WTC11 (cell line): ENCODE results near the gene GLS. TPM values are rescaled to one million over a fixed set of nuclear protein-coding genes. Genes with fewer than 3 reads are reported as not detected.

Source experiments
- ATAC-seq: fragments of 200-7000 bp; cut with Tn5 transposase; 2 replicates; pipeline ENCODE4 v1.10.0; 2021; ENCODE audit warnings: mild to moderate bottlenecking, moderate library complexity
- CTCF ChIA-PET: fragments of 300-600 bp; sonication (Branson Sonifier 250); formaldehyde crosslinking; loops from one replicate; lab custom pipeline; 2021; ENCODE audit warnings: antibody characterized with exemption; lab: Charles Lee
- POLR2A ChIA-PET: fragments of 350-600 bp; sonication (Branson Sonifier 250); formaldehyde crosslinking; loops from one replicate; lab custom pipeline; 2021; ENCODE audit warnings: antibody characterized with exemption; lab: Charles Lee
- DNase-seq: peaks from one replicate; pipeline ENCODE4 v3.0.0; 2021; ENCODE audit warnings: low spot score
- H3K27ac Mint-ChIP-seq: 2 replicates; pipeline ENCODE4 v1.8.0; 2021; ENCODE audit warnings: mixed read lengths
- H3K27me3 Mint-ChIP-seq: 2 replicates; pipeline ENCODE4 v1.8.0; 2021; ENCODE audit warnings: low read depth, mild to moderate bottlenecking, moderate library complexity, mixed read lengths
- H3K36me3 Mint-ChIP-seq: 2 replicates; pipeline ENCODE4 v1.8.0; 2021; ENCODE audit warnings: mixed read lengths
- H3K4me1 Mint-ChIP-seq: 2 replicates; pipeline ENCODE4 v1.8.0; 2022; ENCODE audit warnings: mixed read lengths
- H3K4me3 Mint-ChIP-seq: 2 replicates; pipeline ENCODE4 v1.8.0; 2021; ENCODE audit warnings: mild to moderate bottlenecking, moderate library complexity, mixed read lengths
- H3K9me3 Mint-ChIP-seq: 2 replicates; pipeline ENCODE4 v1.8.0; 2021; ENCODE audit warnings: mixed read lengths
- AR ChIP-seq: fragments of 250-450 bp; sonication (Bioruptor Pico); IDR thresholded peaks from 2 replicates; pipeline ENCODE4 v1.9.0; 2021; ENCODE audit warnings: mild to moderate bottlenecking
- E2F1 ChIP-seq: sonication (generic); formaldehyde crosslinking; IDR thresholded peaks from 2 replicates; pipeline ENCODE4 v1.8.0; 2022; ENCODE audit warnings: mild to moderate bottlenecking, missing genetic modification reagents
- EMX1 ChIP-seq: fragments of 250-450 bp; sonication (Bioruptor Pico); IDR thresholded peaks from 2 replicates; pipeline ENCODE4 v1.8.0; 2021; ENCODE audit warnings: mild to moderate bottlenecking
- FOXP1 ChIP-seq: sonication (generic); formaldehyde crosslinking; IDR thresholded peaks from 2 replicates; pipeline ENCODE4 v1.8.0; 2022; ENCODE audit warnings: missing genetic modification reagents, mild to moderate bottlenecking, moderate library complexity, borderline replicate concordance
- GTF2I ChIP-seq: fragments of 250-450 bp; sonication (Bioruptor Pico); conservative IDR thresholded peaks from 2 replicates; pipeline ENCODE4 v1.4.0; 2021; ENCODE audit warnings: mild to moderate bottlenecking
- MXD4 ChIP-seq: fragments of 250-450 bp; sonication (Bioruptor Pico); IDR thresholded peaks from 2 replicates; pipeline ENCODE4 v1.8.0; 2021; ENCODE audit warnings: mild to moderate bottlenecking, moderate library complexity, borderline replicate concordance
- NR1H2 ChIP-seq: sonication (generic); formaldehyde crosslinking; IDR thresholded peaks from 2 replicates; pipeline ENCODE4 v1.9.0; 2021; ENCODE audit warnings: mild to moderate bottlenecking, moderate library complexity, missing genetic modification reagents
- NR3C1 ChIP-seq: sonication (generic); formaldehyde crosslinking; conservative IDR thresholded peaks from 2 replicates; pipeline ENCODE4 v1.8.1; 2023; ENCODE audit warnings: low read depth, mild to moderate bottlenecking, missing genetic modification reagents
- RELA ChIP-seq: sonication (generic); formaldehyde crosslinking; IDR thresholded peaks from 2 replicates; pipeline ENCODE4 v1.8.1; 2022; ENCODE audit warnings: missing genetic modification reagents, mild to moderate bottlenecking, borderline replicate concordance
- SMAD4 ChIP-seq: sonication (generic); formaldehyde crosslinking; IDR thresholded peaks from 2 replicates; pipeline ENCODE4 v1.8.0; 2022; ENCODE audit warnings: mild to moderate bottlenecking, missing genetic modification reagents
- SP1 ChIP-seq: sonication (generic); formaldehyde crosslinking; conservative IDR thresholded peaks from 2 replicates; pipeline ENCODE4 v1.8.1; 2022; ENCODE audit warnings: missing genetic modification reagents
- TCF7 ChIP-seq: sonication (generic); formaldehyde crosslinking; IDR thresholded peaks from 2 replicates; pipeline ENCODE4 v1.8.0; 2022; ENCODE audit warnings: mild to moderate bottlenecking, low read depth, missing genetic modification reagents, moderate library complexity
- TP53 ChIP-seq: sonication (generic); formaldehyde crosslinking; IDR thresholded peaks from 2 replicates; pipeline ENCODE4 v1.8.1; 2023; ENCODE audit warnings: mild to moderate bottlenecking, missing genetic modification reagents
- ZBTB43 ChIP-seq: sonication (generic); formaldehyde crosslinking; IDR thresholded peaks from 2 replicates; pipeline ENCODE4 v1.8.1; 2023; ENCODE audit warnings: mild to moderate bottlenecking, missing genetic modification reagents
- ZNF317 ChIP-seq: sonication (generic); formaldehyde crosslinking; IDR thresholded peaks from 2 replicates; pipeline ENCODE4 v1.8.1; 2023; ENCODE audit warnings: low read depth, mild to moderate bottlenecking, moderate library complexity, missing genetic modification reagents, borderline replicate concordance
- ZNF416 ChIP-seq: fragments of 250-450 bp; sonication (Bioruptor Pico); IDR thresholded peaks from 2 replicates; pipeline ENCODE4 v1.9.0; 2021; ENCODE audit warnings: mild to moderate bottlenecking, inconsistent platforms
- ZNF671 ChIP-seq: fragments of 250-450 bp; sonication (Bioruptor Pico); IDR thresholded peaks from 2 replicates; pipeline ENCODE4 v1.8.0; 2021; ENCODE audit warnings: mild to moderate bottlenecking
- ZSCAN18 ChIP-seq: fragments of 250-450 bp; sonication (Bioruptor Pico); IDR thresholded peaks from 2 replicates; pipeline ENCODE4 v2.1.2; 2022; ENCODE audit warnings: mild to moderate bottlenecking, moderate library complexity
- total RNA-seq: library from RNA; stranded (reverse); gene quantifications from 3 replicates; pipeline ENCODE4 v1.2.3, GENCODE V29; 2021
- TF ChIP-seq, protein P1 (sequence below): sonication (generic); formaldehyde crosslinking; IDR thresholded peaks from 2 replicates; pipeline ENCODE4 v1.8.0; 2023; ENCODE audit warnings: mild to moderate bottlenecking, missing genetic modification reagents
- TF ChIP-seq, protein P2 (sequence below): sonication (generic); formaldehyde crosslinking; IDR thresholded peaks from 2 replicates; pipeline ENCODE4 v1.8.1; 2023; ENCODE audit warnings: mild to moderate bottlenecking, missing genetic modification reagents
- TF ChIP-seq, protein P3 (sequence below): sonication (generic); formaldehyde crosslinking; IDR thresholded peaks from 2 replicates; pipeline ENCODE4 v1.8.1; 2022; ENCODE audit warnings: low read depth, missing genetic modification reagents, borderline replicate concordance
- TF ChIP-seq, protein P4 (sequence below): sonication (generic); formaldehyde crosslinking; IDR thresholded peaks from 2 replicates; pipeline ENCODE4 v1.8.1; 2022; ENCODE audit warnings: low read depth, mild to moderate bottlenecking, moderate library complexity, missing genetic modification reagents, borderline replicate concordance

GLS gene
- total RNA-seq, 1 experiment from 2014 or later = 115 TPM

- TF ChIP-seq, protein P1, sequence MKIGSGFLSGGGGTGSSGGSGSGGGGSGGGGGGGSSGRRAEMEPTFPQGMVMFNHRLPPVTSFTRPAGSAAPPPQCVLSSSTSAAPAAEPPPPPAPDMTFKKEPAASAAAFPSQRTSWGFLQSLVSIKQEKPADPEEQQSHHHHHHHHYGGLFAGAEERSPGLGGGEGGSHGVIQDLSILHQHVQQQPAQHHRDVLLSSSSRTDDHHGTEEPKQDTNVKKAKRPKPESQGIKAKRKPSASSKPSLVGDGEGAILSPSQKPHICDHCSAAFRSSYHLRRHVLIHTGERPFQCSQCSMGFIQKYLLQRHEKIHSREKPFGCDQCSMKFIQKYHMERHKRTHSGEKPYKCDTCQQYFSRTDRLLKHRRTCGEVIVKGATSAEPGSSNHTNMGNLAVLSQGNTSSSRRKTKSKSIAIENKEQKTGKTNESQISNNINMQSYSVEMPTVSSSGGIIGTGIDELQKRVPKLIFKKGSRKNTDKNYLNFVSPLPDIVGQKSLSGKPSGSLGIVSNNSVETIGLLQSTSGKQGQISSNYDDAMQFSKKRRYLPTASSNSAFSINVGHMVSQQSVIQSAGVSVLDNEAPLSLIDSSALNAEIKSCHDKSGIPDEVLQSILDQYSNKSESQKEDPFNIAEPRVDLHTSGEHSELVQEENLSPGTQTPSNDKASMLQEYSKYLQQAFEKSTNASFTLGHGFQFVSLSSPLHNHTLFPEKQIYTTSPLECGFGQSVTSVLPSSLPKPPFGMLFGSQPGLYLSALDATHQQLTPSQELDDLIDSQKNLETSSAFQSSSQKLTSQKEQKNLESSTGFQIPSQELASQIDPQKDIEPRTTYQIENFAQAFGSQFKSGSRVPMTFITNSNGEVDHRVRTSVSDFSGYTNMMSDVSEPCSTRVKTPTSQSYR = no peak
- TF ChIP-seq NR3C1 (CRISPR knock-in tag) (no peak), SP1 (no peak), NR1H2 (no peak), TCF7 (CRISPR knock-in tag) (no peak), ZNF416 (CRISPR knock-in tag) (no peak), ZNF671 (CRISPR knock-in tag) (no peak), TP53 (CRISPR knock-in tag) (no peak), ZNF317 (CRISPR knock-in tag) (no peak), FOXP1 (CRISPR knock-in tag) (no peak), GTF2I (CRISPR knock-in tag) (no peak), MXD4 (CRISPR knock-in tag) (no peak), ZSCAN18 (CRISPR knock-in tag) (no peak)
These were observed 131.7 kb downstream of the GLS start (continued) for GRCh38 chr2:191012346-191012745.

GRCh38 chr2:191012845-191013681 is 132.4 kb downstream of the GLS start:
- Mint-ChIP-seq H3K27ac (no peak overlapping the region), H3K9me3 (no peaks in the 10 kb centered on the region; the same call in 1 of the 2 replicates), H3K36me3 (peaks cover 13% of the 10 kb centered on the region), H3K4me1 (no peaks in the 10 kb centered on the region), H3K4me3 (no peak overlapping the region), H3K27me3 (no peaks in the 10 kb centered on the region; the same call in 1 of the 2 replicates)
- CTCF ChIA-PET = interaction anchor here (0.9 to 1.3 kb wide), 3 partner anchors 29 to 137 kb away, joined by 3 read pairs; no protein-coding TSS in a partner anchor
- ATAC-seq = no peak
- DNase-seq = no peak
- POLR2A ChIA-PET = no interaction called here
- TF ChIP-seq, protein P2, sequence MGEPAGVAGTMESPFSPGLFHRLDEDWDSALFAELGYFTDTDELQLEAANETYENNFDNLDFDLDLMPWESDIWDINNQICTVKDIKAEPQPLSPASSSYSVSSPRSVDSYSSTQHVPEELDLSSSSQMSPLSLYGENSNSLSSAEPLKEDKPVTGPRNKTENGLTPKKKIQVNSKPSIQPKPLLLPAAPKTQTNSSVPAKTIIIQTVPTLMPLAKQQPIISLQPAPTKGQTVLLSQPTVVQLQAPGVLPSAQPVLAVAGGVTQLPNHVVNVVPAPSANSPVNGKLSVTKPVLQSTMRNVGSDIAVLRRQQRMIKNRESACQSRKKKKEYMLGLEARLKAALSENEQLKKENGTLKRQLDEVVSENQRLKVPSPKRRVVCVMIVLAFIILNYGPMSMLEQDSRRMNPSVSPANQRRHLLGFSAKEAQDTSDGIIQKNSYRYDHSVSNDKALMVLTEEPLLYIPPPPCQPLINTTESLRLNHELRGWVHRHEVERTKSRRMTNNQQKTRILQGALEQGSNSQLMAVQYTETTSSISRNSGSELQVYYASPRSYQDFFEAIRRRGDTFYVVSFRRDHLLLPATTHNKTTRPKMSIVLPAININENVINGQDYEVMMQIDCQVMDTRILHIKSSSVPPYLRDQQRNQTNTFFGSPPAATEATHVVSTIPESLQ (CRISPR knock-in tag) = no peak
- TF ChIP-seq EMX1 (CRISPR knock-in tag) = no peak
- no peak for TF ChIP-seq SMAD4
- no peak for TF ChIP-seq RELA (CRISPR knock-in tag)
- no peak for TF ChIP-seq E2F1 (CRISPR knock-in tag)
- TF ChIP-seq, protein P3, sequence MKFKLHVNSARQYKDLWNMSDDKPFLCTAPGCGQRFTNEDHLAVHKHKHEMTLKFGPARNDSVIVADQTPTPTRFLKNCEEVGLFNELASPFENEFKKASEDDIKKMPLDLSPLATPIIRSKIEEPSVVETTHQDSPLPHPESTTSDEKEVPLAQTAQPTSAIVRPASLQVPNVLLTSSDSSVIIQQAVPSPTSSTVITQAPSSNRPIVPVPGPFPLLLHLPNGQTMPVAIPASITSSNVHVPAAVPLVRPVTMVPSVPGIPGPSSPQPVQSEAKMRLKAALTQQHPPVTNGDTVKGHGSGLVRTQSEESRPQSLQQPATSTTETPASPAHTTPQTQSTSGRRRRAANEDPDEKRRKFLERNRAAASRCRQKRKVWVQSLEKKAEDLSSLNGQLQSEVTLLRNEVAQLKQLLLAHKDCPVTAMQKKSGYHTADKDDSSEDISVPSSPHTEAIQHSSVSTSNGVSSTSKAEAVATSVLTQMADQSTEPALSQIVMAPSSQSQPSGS (CRISPR knock-in tag) = no peak
- no peak for TF ChIP-seq AR
- TF ChIP-seq, protein P4, sequence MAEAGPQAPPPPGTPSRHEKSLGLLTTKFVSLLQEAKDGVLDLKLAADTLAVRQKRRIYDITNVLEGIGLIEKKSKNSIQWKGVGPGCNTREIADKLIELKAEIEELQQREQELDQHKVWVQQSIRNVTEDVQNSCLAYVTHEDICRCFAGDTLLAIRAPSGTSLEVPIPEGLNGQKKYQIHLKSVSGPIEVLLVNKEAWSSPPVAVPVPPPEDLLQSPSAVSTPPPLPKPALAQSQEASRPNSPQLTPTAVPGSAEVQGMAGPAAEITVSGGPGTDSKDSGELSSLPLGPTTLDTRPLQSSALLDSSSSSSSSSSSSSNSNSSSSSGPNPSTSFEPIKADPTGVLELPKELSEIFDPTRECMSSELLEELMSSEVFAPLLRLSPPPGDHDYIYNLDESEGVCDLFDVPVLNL = no peak
- no peak for TF ChIP-seq ZBTB43 (CRISPR knock-in tag)
